GM18861 (cell line): ENCODE data around the gene SYCE1.
"Not testable (repeated sequence)": the region's sequence is repeated elsewhere in the genome, so short reads cannot be mapped to it uniquely, and the experiment has no call there.

Experiments
- ATAC-seq: cut with Tn5 transposase; IDR thresholded peaks from one replicate; pipeline ENCODE4 v1.9.1; 2021; ENCODE audit not compliant: unreplicated experiment

Gene SYCE1

GRCh38 chr10:133559216-133559615, 6.2 kb downstream of the SYCE1 start:
- ATAC-seq: no peak

- ATAC-seq: no peak
These were observed 8.0 kb downstream of the SYCE1 start for GRCh38 chr10:133557381-133557780.

GRCh38 chr10:133555521-133555920, 9.9 kb downstream of the SYCE1 start:
- no peak for ATAC-seq

GRCh38 chr10:133554600-133554999, 10.8 kb downstream of the SYCE1 start:
- ATAC-seq: no peak

DNA sequence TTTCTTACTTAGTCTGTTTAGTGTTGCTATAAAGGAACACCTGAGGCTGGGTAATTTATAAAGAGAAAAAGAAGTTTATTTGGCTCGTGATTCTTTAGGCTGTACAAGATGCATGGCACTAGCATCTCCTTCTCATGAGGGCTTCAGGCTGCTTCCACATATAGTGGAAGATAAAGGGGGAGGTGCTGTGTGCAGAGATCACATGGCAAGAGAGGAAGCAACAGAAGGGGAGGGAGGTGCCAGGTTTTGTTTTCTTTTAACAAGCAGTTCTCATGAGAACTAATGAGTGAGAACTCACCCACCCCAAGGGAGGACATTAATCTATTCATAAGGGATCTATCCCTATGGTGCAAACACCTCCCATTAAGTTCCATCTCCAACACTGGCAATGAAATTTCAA, 20.9 kb downstream of the SYCE1 start:
- no peak for ATAC-seq

GRCh38 chr10:133541441-133541975, 23.9 kb downstream of the SYCE1 start:
- ATAC-seq: not testable (repeated sequence)

GRCh38 chr10:133537546-133538545, 27.5 kb downstream of the SYCE1 start:
- no peak for ATAC-seq

- ATAC-seq: no peak
These were observed 29.2 kb downstream of the SYCE1 start for GRCh38 chr10:133536198-133536597.

DNA sequence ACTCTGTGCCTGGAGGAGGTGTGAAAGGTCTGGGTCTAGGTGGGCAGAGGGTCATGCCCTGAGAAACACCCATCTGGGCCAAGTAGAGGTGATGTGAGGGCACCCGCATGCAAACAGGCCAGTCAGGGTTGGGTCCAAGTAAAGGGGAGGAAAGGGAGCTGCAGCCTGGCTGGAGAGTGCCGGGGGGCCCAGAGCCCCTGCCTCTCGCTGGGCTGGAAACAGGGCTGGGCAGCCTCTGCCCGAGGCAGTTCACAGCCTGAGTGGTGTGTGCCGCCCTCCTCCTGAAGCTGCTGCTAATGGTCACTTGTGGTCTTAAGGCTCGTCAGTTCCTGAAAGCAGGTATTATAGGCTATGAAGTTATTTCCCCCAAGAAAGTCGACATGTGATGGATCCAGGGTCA, 31.0 kb downstream of the SYCE1 start:
- no peak for ATAC-seq

DNA sequence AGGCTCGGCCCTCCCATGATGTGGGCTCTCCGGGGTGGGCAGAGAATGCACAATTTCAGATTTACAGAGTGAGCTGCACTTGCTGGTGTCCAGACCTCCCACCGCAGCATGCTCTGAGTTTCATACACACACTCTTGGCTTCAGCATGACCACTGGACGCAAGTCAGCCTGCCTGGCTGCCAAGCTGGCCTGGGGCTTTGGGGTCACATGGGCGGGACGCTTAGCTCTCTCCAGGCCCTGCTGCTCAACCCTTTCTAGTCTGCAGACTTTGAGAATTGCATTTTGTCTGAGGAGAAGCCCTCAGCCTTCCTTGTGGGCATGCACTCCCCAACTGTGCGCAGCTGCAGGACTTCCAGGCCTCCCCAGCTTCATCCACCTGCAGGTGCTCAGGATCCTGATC, 32.5 kb downstream of the SYCE1 start:
- ATAC-seq: no peak

DNA sequence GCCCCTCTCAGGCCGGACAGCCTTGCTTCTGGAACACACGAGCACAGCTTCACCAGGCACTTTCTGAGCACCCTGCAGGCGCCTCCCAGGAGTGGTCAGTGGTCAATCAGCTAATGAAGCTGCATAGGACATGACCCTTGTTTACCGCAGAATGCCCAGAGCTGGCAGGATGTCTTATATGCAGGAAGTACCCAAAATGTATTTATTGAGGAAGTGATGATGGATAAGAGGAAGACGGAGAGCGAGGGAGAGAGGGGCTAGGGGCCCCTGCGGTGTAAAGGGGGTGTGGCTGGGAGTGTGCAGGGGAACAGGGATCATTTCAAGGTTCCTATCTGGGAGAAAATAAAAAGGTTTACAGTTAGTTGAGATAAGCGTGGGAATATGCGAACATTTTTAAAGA, 34.9 kb downstream of the SYCE1 start:
- ATAC-seq: no peak

DNA sequence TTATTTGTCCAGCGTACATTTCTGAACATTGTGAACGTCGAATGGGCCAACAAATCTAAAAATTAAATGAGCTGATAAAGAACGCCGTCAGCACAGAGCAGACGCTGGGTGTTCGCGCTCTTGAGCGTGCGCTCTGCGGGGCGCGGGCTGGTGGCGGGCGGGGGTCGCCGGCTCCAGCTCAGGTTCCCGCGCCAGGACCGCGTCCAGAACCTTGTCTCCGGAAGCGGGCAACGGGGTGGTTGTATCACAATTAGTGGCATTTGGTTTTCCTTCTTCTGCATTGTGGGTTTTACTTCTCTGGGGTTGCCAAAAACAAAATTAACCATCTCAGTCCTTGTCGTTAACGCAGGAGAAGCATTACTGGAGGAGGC, 35.8 kb downstream of the SYCE1 start:
- no peak for ATAC-seq

DNA sequence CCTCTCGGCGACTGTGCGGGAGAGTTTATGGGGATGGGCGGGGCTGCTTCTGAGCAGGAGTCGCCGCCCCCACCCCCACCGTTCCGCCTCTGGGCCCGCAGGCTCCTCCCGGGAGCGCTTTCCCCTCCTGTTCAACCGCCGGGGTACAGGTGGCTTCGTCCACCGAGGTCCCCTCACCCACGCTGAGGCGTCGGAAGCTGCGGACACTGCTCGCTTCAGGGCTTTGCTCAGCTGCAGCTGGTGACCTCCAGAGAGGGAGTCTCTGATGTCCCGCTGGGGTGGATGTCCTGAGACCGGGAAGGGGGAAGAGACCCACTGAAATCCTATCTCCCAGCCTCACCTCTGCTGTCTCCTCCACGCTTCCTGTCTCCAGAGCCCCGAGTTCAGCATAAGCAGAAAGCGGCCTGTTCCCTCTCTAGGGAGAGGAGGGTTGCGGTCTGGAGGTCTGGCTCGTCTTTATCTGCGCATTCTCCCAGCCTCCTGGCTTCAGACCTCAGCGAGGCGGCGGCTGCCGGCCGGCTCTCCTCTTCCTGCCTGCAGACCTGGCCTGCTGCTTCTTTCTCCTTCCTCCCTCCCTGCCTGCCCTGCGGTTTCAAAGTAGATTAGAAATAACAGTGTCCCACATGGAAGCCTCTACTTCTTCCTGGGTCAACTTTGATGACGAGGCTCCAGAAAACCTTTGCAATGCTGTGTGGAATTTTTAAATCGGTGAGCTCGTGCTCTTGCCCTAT, 36.4 kb downstream of the SYCE1 start:
- ATAC-seq: no peak

GRCh38 chr10:133528296-133528844, 37.0 kb downstream of the SYCE1 start:
- no peak for ATAC-seq

- ATAC-seq: no peak
These were observed 37.6 kb downstream of the SYCE1 start for GRCh38 chr10:133527771-133528271.

GRCh38 chr10:133526957-133527588, 38.3 kb downstream of the SYCE1 start, which contains the start of gene CYP2E1:
CYP2E1 (plus strand) TSS chr10:133527363; CDS start chr10:133527396, 33 bp downstream.
- no peak for ATAC-seq

GRCh38 chr10:133525444-133525843, 39.9 kb downstream of the SYCE1 start:
- ATAC-seq: no peak

GRCh38 chr10:133523631-133524203, 41.7 kb downstream of the SYCE1 start:
- no peak for ATAC-seq

- ATAC-seq: peak; percentile 82
These were observed 45.1 kb downstream of the SYCE1 start for GRCh38 chr10:133520193-133520738.

- not testable (repeated sequence) for ATAC-seq
These were observed 46.9 kb downstream of the SYCE1 start for GRCh38 chr10:133518517-133518916.
